ENCODE results near the gene KCNJ16. TPM values are rescaled to one million over a fixed set of nuclear protein-coding genes. Genes with fewer than 3 reads are reported as not detected.

The KCNJ16 gene
- total RNA-seq, 4 donors from 2014 or later = 296 to 403 (median 324) TPM

DNA sequence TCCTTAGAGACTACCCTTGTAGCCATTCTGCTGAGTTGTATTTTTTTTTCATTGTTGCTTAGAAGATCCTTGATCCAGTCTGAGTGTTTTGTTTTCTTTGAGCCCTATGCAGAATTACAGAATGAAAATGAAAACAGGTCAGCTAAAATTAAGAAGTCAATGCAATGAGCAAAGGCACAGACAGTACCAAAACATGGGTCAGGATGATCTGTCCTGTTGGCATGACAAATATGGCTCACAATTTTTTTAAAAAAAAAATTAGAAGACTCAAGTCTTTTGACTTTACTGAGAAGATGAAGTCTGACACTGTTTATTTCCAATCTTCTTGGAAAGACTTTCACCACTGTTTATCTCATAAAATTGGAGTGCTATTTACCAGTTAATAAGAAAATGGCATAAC, 32.4 kb downstream of the KCNJ16 start:
- no peaks in the 10 kb centered on the region for H3K9me3 ChIP-seq
- H3K27ac ChIP-seq = peak overlapping the region; percentile 19 to 82 (median 72)
- peaks cover 2 to 6% of the 10 kb centered on the region in 2 donors for H3K36me3 ChIP-seq
- DNase-seq = no peak
- TF ChIP-seq, protein P1, sequence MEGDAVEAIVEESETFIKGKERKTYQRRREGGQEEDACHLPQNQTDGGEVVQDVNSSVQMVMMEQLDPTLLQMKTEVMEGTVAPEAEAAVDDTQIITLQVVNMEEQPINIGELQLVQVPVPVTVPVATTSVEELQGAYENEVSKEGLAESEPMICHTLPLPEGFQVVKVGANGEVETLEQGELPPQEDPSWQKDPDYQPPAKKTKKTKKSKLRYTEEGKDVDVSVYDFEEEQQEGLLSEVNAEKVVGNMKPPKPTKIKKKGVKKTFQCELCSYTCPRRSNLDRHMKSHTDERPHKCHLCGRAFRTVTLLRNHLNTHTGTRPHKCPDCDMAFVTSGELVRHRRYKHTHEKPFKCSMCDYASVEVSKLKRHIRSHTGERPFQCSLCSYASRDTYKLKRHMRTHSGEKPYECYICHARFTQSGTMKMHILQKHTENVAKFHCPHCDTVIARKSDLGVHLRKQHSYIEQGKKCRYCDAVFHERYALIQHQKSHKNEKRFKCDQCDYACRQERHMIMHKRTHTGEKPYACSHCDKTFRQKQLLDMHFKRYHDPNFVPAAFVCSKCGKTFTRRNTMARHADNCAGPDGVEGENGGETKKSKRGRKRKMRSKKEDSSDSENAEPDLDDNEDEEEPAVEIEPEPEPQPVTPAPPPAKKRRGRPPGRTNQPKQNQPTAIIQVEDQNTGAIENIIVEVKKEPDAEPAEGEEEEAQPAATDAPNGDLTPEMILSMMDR (IDR thresholded peaks at IDR 0.05) = no peak
- no peak for TF ChIP-seq POLR2A (IDR thresholded peaks at IDR 0.05)
- no peaks in the 10 kb centered on the region for H3K27me3 ChIP-seq
- peaks cover 37 to 60% of the 10 kb centered on the region in 2 donors for H3K4me1 ChIP-seq
- no peak overlapping the region for H3K4me3 ChIP-seq (replicated peaks in 1 of 3)
- intact Hi-C loops (cut with DNase I) = no loop called here

DNA sequence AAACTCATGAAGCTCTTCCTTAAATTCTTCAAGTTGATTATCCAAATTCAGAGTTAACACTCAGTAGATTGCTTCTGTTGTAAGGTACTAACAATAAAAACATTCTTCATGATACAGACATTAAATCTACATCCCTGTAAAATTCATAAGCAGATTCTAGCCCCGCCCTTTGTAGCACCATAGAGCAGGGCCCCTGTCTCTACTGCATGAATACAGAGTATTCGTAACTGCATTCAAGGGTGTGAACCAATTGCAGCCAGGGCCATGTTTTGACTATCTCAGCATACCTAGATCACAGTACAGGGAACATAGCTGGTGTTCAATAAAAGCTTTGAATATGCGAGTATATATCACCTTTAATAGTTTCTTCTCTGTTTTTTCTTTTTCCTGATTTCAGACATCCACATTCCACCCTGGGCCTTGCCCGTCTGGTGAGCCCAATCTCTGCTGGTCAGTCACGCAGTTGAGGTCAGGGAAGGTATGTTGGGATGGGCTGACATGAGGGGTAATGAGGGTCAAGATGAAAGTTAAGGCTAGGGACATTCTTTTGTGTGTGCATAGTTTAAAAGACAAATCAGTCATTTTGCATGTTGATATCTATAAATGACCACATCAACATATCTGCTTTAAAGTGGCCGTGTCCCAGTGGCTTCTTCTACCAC, 33.0 kb downstream of the KCNJ16 start:
- Histone ChIP-seq H3K4me1 (peaks cover 39 to 60% of the 10 kb centered on the region in 2 donors), H3K27me3 (no peaks in the 10 kb centered on the region), H3K27ac (peak overlapping the region; percentile 19 to 82 (median 72)), H3K9me3 (no peaks in the 10 kb centered on the region), H3K4me3 (replicated peaks in 1 of 3) (no peak overlapping the region), H3K36me3 (peaks cover 0 to 2% of the 10 kb centered on the region in 2 donors)
- intact Hi-C loops (cut with DNase I) = no loop called here
- TF ChIP-seq, protein P1 (IDR thresholded peaks at IDR 0.05) = no peak
- TF ChIP-seq POLR2A (IDR thresholded peaks at IDR 0.05) = no peak
- DNase-seq = no peak
- 96 to 98% methylated on average over 6 of the region's 6 CpGs for WGBS, 2 donors

DNA sequence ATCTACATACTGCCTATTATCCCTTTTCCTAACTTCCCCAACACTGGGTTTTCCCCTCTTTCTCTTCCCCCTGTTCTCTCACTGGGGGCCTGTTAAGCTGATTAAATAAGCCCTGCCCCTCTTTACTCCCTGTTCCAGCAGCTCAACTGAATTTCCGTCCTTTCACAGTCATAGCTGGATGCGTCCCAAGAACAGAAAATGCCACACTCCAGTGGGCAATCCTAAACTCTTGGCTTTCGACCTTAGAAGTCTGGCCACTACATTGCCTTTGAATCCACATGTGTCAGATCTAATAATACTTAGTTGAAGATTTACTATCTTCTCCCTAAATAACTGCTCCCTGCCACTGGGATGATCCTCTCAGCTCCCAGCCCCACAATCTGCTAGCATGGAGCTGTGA, 34.5 kb downstream of the KCNJ16 start:
- Histone ChIP-seq H3K4me3 (replicated peaks in 1 of 3) (no peak overlapping the region), H3K36me3 (no peaks in the 10 kb centered on the region), H3K27ac (peak overlapping the region; percentile 66 to 82 (median 72)), H3K4me1 (peaks cover 46 to 60% of the 10 kb centered on the region in 2 donors), H3K9me3 (no peaks in the 10 kb centered on the region), H3K27me3 (no peaks in the 10 kb centered on the region)
- WGBS, 2 donors = 14 to 21% methylated on average over 3 of the region's 3 CpGs
- TF ChIP-seq, protein P1 (IDR thresholded peaks at IDR 0.05) = no peak
- TF ChIP-seq POLR2A (IDR thresholded peaks at IDR 0.05) = peak in 1 of 2 donors; percentile 17
- peak; percentile 64 to 82 for DNase-seq
- intact Hi-C loops (cut with DNase I) = no loop called here

DNA sequence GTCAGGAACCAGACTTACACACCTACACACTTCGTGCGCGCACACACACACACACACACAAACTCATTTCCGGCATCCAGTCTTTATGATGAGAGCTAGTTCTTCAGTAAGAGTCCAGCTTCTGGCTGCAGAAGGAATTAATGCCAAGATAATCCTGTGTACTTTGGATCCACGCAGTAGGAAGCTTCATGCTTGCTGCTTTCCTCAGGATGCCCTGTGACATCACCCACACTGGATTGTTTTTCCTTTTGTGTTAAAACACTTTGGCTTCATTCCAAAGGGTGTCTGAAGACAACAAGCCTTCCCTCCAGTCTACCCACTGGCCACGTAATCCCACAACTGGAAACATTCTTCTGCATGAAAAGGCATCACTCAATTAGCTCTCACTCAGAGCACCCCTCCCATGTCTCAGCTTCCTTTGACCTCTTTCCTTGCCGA, 35.4 kb downstream of the KCNJ16 start:
- DNase-seq = no peak
- intact Hi-C loops (cut with DNase I) = no loop called here
- Histone ChIP-seq H3K27ac (peak overlapping the region; percentile 66 to 82 (median 72)), H3K9me3 (no peaks in the 10 kb centered on the region), H3K27me3 (no peaks in the 10 kb centered on the region), H3K36me3 (no peaks in the 10 kb centered on the region), H3K4me3 (replicated peaks in 1 of 3) (no peak overlapping the region), H3K4me1 (peaks cover 46 to 52% of the 10 kb centered on the region in 2 donors)
- 55 to 67% methylated on average over 7 of the region's 7 CpGs for WGBS, 2 donors
- no peak for TF ChIP-seq POLR2A (IDR thresholded peaks at IDR 0.05)

DNA sequence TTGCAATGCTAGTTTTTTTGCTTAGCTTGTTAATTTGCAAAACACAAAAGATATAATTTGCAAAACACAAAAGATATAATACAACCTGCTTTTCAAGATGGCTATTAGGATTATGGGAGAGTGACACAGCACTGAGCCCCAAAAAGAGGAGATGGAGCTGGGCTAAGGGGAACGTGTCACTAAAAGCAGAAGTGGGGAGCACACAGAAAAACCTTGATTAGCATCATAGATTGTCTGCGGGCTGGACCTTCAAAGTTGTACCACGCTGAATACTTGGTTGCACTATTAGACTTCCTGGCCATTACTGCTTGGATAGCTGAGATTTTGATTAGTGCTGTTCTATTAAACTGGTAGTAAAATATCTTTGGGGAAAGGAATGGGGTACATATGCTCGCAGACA, 36.2 kb downstream of the KCNJ16 start:
- H3K36me3 ChIP-seq = no peaks in the 10 kb centered on the region
- H3K27me3 ChIP-seq = no peaks in the 10 kb centered on the region
- H3K4me1 ChIP-seq = peaks cover 46% of the 10 kb centered on the region in 2 donors
- no peaks in the 10 kb centered on the region for H3K9me3 ChIP-seq
- no peak for TF ChIP-seq POLR2A (IDR thresholded peaks at IDR 0.05)
- TF ChIP-seq, protein P1 (IDR thresholded peaks at IDR 0.05) = no peak
- 93 to 96% methylated on average over 4 of the region's 4 CpGs for WGBS, 2 donors
- peak overlapping the region in 2 of 3 donors; percentile 72 to 82 for H3K27ac ChIP-seq
- DNase-seq = no peak
- intact Hi-C loops (cut with DNase I) = no loop called here
- H3K4me3 ChIP-seq (replicated peaks in 1 of 3) = no peak overlapping the region
